ENCODE results near the gene MED13L. TPM values are rescaled to one million over a fixed set of nuclear protein-coding genes. Genes with fewer than 3 reads are reported as not detected.

Gene MED13L
- total RNA-seq, 1 experiment from 2014 or later = 94.1 TPM

GRCh38 chr12:116153113-116153512 is 124.4 kb downstream of the MED13L start:
- ChIA-PET CTCF (no interaction called here), POLR2A (ENCODE audit: low non-redundant PET) (no interaction called here)
- H3K27me3 ChIP-seq (replicated peaks; ENCODE audit: insufficient read depth, low read depth, low read length, poor library complexity) = no peaks in the 10 kb centered on the region
- intact Hi-C loops (cut with micrococcal nuclease; ENCODE audit: unreplicated experiment) = no loop called here
- peaks cover 65% of the 10 kb centered on the region for H3K4me1 ChIP-seq (ENCODE audit: insufficient read depth, low read length, poor library complexity, severe bottlenecking)
- no peak for DNase-seq (ENCODE audit: low spot score)
- H3K9me3 ChIP-seq (ENCODE audit: low read depth, low read length, poor library complexity, severe bottlenecking) = no peaks in the 10 kb centered on the region
- no TSS peak for BruUV-seq (replicated peaks)
- no peak for TF ChIP-seq EZH2 (IDR thresholded peaks at IDR 0.05; ENCODE audit: borderline replicate concordance, low read depth, low read length, poor library complexity, severe bottlenecking)
- no peaks in the 10 kb centered on the region for H3K36me3 ChIP-seq (ENCODE audit: insufficient read depth, low read length, poor library complexity, severe bottlenecking)
- H3K4me3 ChIP-seq (ENCODE audit: low read depth, low read length, poor library complexity, severe bottlenecking) = no peak overlapping the region
- peak overlapping the region; percentile 57 for H3K27ac ChIP-seq (ENCODE audit: low read depth, low read length, poor library complexity, severe bottlenecking)

- intact Hi-C loops (cut with micrococcal nuclease; ENCODE audit: unreplicated experiment) = no loop called here
- no peaks in the 10 kb centered on the region for H3K9me3 ChIP-seq (ENCODE audit: low read depth, low read length, poor library complexity, severe bottlenecking)
- ChIA-PET CTCF (no interaction called here), POLR2A (ENCODE audit: low non-redundant PET) (no interaction called here)
- BruUV-seq (replicated peaks) = no TSS peak
- H3K27ac ChIP-seq (ENCODE audit: low read depth, low read length, poor library complexity, severe bottlenecking) = no peak overlapping the region
- no peak overlapping the region for H3K4me3 ChIP-seq (ENCODE audit: low read depth, low read length, poor library complexity, severe bottlenecking)
- peak; percentile 43 for DNase-seq (ENCODE audit: low spot score)
- H3K36me3 ChIP-seq (ENCODE audit: insufficient read depth, low read length, poor library complexity, severe bottlenecking) = no peaks in the 10 kb centered on the region
- no peak for TF ChIP-seq CTCF (conservative IDR thresholded peaks at IDR 0.05; ENCODE audit: low read depth, low read length)
- TF ChIP-seq EZH2 (IDR thresholded peaks at IDR 0.05; ENCODE audit: borderline replicate concordance, low read depth, low read length, poor library complexity, severe bottlenecking) = no peak
- no peaks in the 10 kb centered on the region for H3K27me3 ChIP-seq (replicated peaks; ENCODE audit: insufficient read depth, low read depth, low read length, poor library complexity)
- peaks cover 57% of the 10 kb centered on the region for H3K4me1 ChIP-seq (ENCODE audit: insufficient read depth, low read length, poor library complexity, severe bottlenecking)
These were observed 125.2 kb downstream of the MED13L start for GRCh38 chr12:116152268-116152667.

- TF ChIP-seq CTCF (conservative IDR thresholded peaks at IDR 0.05; ENCODE audit: low read depth, low read length) (no peak), EZH2 (IDR thresholded peaks at IDR 0.05; ENCODE audit: borderline replicate concordance, low read depth, low read length, poor library complexity, severe bottlenecking) (no peak)
- peak overlapping the region; percentile 40 for H3K27ac ChIP-seq (ENCODE audit: low read depth, low read length, poor library complexity, severe bottlenecking)
- intact Hi-C loops (cut with micrococcal nuclease; ENCODE audit: unreplicated experiment) = no loop called here
- ChIA-PET CTCF (no interaction called here), POLR2A (ENCODE audit: low non-redundant PET) (no interaction called here)
- H3K36me3 ChIP-seq (ENCODE audit: insufficient read depth, low read length, poor library complexity, severe bottlenecking) = no peaks in the 10 kb centered on the region
- no peak overlapping the region for H3K4me3 ChIP-seq (ENCODE audit: low read depth, low read length, poor library complexity, severe bottlenecking)
- no TSS peak for BruUV-seq (replicated peaks)
- no peaks in the 10 kb centered on the region for H3K9me3 ChIP-seq (ENCODE audit: low read depth, low read length, poor library complexity, severe bottlenecking)
- DNase-seq (ENCODE audit: low spot score) = no peak
- peaks cover 59% of the 10 kb centered on the region for H3K4me1 ChIP-seq (ENCODE audit: insufficient read depth, low read length, poor library complexity, severe bottlenecking)
- no peaks in the 10 kb centered on the region for H3K27me3 ChIP-seq (replicated peaks; ENCODE audit: insufficient read depth, low read depth, low read length, poor library complexity)
These were observed 127.0 kb downstream of the MED13L start for GRCh38 chr12:116150452-116150851.

- Histone ChIP-seq H3K4me1 (ENCODE audit: insufficient read depth, low read length, poor library complexity, severe bottlenecking) (peaks cover 59% of the 10 kb centered on the region), H3K4me3 (ENCODE audit: low read depth, low read length, poor library complexity, severe bottlenecking) (no peak overlapping the region), H3K9me3 (ENCODE audit: low read depth, low read length, poor library complexity, severe bottlenecking) (no peaks in the 10 kb centered on the region), H3K27ac (ENCODE audit: low read depth, low read length, poor library complexity, severe bottlenecking) (peak overlapping the region; percentile 40), H3K27me3 (replicated peaks; ENCODE audit: insufficient read depth, low read depth, low read length, poor library complexity) (no peaks in the 10 kb centered on the region), H3K36me3 (ENCODE audit: insufficient read depth, low read length, poor library complexity, severe bottlenecking) (no peaks in the 10 kb centered on the region)
- intact Hi-C loops (cut with micrococcal nuclease; ENCODE audit: unreplicated experiment) = no loop called here
- no TSS peak for BruUV-seq (replicated peaks)
- no peak for TF ChIP-seq EZH2 (IDR thresholded peaks at IDR 0.05; ENCODE audit: borderline replicate concordance, low read depth, low read length, poor library complexity, severe bottlenecking)
- no peak for TF ChIP-seq CTCF (conservative IDR thresholded peaks at IDR 0.05; ENCODE audit: low read depth, low read length)
- no peak for DNase-seq (ENCODE audit: low spot score)
- ChIA-PET CTCF (no interaction called here), POLR2A (ENCODE audit: low non-redundant PET) (no interaction called here)
These were observed 127.5 kb downstream of the MED13L start for GRCh38 chr12:116150001-116150400.

Data from A673 (cell line).